Nephron progenitor cell (in vitro differentiated cells): ENCODE data around the gene ERCC1.

Experiments used
- DNase-seq: peaks from one replicate; pipeline ENCODE4 v3.0.0; 2021
- H3K27ac Mint-ChIP-seq: 2 replicates; pipeline ENCODE4 v1.8.0; 2021; ENCODE audit warnings: mild to moderate bottlenecking, moderate library complexity, mixed read lengths
- H3K27me3 Mint-ChIP-seq: 2 replicates; pipeline ENCODE4 v1.8.0; 2021; ENCODE audit warnings: mild to moderate bottlenecking, low read depth, mixed read lengths; ENCODE audit not compliant: poor library complexity
- H3K36me3 Mint-ChIP-seq: 2 replicates; pipeline ENCODE4 v1.8.0; 2021; ENCODE audit warnings: low read depth, mixed read lengths
- H3K4me1 Mint-ChIP-seq: 2 replicates; pipeline ENCODE4 v1.8.0; 2021; ENCODE audit warnings: mixed read lengths
- H3K4me3 Mint-ChIP-seq: 2 replicates; pipeline ENCODE4 v1.8.0; 2021; ENCODE audit warnings: mild to moderate bottlenecking, moderate library complexity, mixed read lengths
- H3K9me3 Mint-ChIP-seq: 2 replicates; pipeline ENCODE4 v1.8.0; 2021; ENCODE audit warnings: mild to moderate bottlenecking, moderate library complexity, mixed read lengths
- TF ChIP-seq, protein P1 (sequence below): fragments of 200-600 bp; sonication (generic); IDR thresholded peaks from 2 replicates; pipeline ENCODE4 v1.5.0; 2021; ENCODE audit warnings: antibody characterized with exemption

The ERCC1 gene

GRCh38 chr19:45406226-45407090 lies 17.3 kb downstream of the ERCC1 start, which contains the start of gene POLR1G:
Gene POLR1G (plus strand): TSS chr19:45406644. CDS start chr19:45406697, 53 bp downstream.
- TF ChIP-seq, protein P1, sequence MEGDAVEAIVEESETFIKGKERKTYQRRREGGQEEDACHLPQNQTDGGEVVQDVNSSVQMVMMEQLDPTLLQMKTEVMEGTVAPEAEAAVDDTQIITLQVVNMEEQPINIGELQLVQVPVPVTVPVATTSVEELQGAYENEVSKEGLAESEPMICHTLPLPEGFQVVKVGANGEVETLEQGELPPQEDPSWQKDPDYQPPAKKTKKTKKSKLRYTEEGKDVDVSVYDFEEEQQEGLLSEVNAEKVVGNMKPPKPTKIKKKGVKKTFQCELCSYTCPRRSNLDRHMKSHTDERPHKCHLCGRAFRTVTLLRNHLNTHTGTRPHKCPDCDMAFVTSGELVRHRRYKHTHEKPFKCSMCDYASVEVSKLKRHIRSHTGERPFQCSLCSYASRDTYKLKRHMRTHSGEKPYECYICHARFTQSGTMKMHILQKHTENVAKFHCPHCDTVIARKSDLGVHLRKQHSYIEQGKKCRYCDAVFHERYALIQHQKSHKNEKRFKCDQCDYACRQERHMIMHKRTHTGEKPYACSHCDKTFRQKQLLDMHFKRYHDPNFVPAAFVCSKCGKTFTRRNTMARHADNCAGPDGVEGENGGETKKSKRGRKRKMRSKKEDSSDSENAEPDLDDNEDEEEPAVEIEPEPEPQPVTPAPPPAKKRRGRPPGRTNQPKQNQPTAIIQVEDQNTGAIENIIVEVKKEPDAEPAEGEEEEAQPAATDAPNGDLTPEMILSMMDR = no peak
- peak within 1 kb of the TSS; percentile 100 for H3K27ac Mint-ChIP-seq
- peaks cover 26% of the 10 kb centered on the region for H3K36me3 Mint-ChIP-seq
- peaks cover 69% of the 10 kb centered on the region for H3K4me1 Mint-ChIP-seq
- H3K4me3 Mint-ChIP-seq = peak within 1 kb of the TSS; percentile 89
- no peaks in the 10 kb centered on the region for H3K9me3 Mint-ChIP-seq
- peaks cover 33% of the 10 kb centered on the region for H3K27me3 Mint-ChIP-seq
- DNase-seq = peak; percentile 72

GRCh38 chr19:45405435-45406225 lies 18.1 kb downstream of the ERCC1 start:
- peaks cover 18% of the 10 kb centered on the region for H3K36me3 Mint-ChIP-seq
- H3K9me3 Mint-ChIP-seq = no peaks in the 10 kb centered on the region
- H3K4me1 Mint-ChIP-seq = peaks cover 68% of the 10 kb centered on the region
- H3K27ac Mint-ChIP-seq = peak overlapping the region; percentile 100
- peaks cover 33% of the 10 kb centered on the region for H3K27me3 Mint-ChIP-seq
- H3K4me3 Mint-ChIP-seq = peak overlapping the region; percentile 89
- DNase-seq = peak; percentile 85
- TF ChIP-seq, protein P1 = no peak

DNA sequence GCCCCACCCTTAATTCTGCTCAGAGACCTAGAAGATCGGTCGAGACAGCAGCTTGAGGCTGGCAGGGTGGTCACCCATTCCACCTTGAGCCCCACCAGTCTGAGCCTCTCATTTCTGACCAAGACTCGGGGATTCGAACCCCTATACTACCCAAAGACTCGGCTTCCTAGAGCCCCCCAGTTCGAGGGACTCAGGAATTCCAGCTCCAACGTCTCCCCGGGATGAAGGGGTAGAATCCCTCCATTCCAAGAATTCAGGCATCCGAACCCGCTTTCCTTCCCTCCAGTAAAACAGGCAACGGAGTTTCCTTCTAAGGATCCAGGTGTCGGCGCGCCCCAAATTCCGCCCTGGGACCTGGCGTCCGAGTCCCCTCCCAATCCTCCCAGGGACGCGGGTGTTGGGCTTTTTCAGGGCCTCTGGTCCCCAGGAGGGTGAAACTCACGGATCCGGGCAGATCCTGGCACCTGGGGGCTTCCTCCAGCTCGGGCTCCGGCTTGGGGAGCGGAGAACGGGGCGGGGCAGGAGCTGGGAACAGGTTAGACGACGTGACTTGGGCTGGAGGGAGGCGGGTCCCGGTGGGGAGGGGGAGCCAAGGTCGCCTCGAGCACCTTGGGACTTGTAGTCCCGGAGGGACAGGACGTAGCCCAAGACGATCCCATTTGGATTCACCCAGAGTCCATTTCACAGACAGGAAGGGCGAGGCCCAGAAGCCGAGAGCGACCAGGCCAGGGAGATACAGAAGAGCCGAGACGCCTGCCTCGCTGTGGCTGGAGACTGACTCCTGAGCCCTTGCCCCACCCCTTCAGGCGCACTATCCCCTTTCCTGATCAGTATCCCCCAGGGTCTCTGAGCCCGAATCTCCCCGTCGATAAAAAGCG lies 18.9 kb downstream of the ERCC1 start, which contains the start of gene PPP1R13L:
PPP1R13L (minus strand) TSS at position 513 of the 878 bp plus-strand sequence. CDS start 6,751 bp downstream, outside the sequence.
- DNase-seq = peak; percentile 73
- peak within 1 kb of the TSS; percentile 89 for H3K4me3 Mint-ChIP-seq
- H3K9me3 Mint-ChIP-seq = no peaks in the 10 kb centered on the region
- peak within 1 kb of the TSS; percentile 100 for H3K27ac Mint-ChIP-seq
- peaks cover 40% of the 10 kb centered on the region for H3K27me3 Mint-ChIP-seq
- TF ChIP-seq, protein P1 = no peak
- H3K36me3 Mint-ChIP-seq = peaks cover 14% of the 10 kb centered on the region
- H3K4me1 Mint-ChIP-seq = peaks cover 64% of the 10 kb centered on the region

DNA sequence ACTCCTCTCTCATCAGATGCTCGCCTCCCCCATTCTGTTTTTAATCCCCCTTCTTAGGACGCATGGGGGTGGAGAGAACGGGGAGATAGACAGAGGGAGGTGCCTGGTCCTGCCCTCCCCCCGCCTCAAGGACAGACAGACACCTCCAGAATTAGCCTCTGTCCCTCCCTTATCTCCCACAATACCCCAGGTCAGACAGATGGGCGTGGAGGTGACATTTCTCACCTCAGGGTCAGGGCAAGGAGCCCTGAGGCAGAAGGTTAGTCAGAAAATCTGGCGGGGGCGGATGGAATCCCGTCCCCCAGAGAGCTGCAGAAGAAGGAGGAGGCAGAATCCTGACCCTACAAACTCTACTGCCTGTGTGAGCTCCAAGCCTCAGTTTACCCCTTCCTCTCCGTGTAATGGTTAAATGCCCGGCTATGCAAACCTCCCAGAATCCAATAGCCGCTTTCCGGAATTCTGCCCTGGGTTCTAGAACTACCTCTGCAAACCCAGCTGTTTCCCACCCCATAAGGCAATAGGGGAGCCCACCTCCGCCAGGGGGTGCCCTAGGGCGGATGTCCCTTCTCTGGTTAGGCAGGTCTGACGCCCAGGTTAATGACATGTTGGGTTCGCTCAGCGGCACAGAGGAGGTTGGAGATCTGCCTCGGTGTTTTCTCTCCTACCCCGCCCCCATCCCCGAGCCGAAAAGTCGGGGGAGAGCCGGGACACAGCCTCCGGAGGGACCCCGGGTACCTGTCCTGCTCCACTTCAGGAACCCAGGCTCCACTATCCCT lies 19.7 kb downstream of the ERCC1 start:
- TF ChIP-seq, protein P1 = peak; percentile 39
- H3K36me3 Mint-ChIP-seq = peaks cover 9% of the 10 kb centered on the region
- H3K9me3 Mint-ChIP-seq = no peaks in the 10 kb centered on the region
- H3K4me3 Mint-ChIP-seq = peak overlapping the region; percentile 89
- no peak overlapping the region for H3K27ac Mint-ChIP-seq
- peaks cover 46% of the 10 kb centered on the region for H3K27me3 Mint-ChIP-seq
- H3K4me1 Mint-ChIP-seq = peaks cover 58% of the 10 kb centered on the region
- DNase-seq = peak; percentile 71

- TF ChIP-seq, protein P1 = no peak
- Mint-ChIP-seq H3K4me1 (peaks cover 57% of the 10 kb centered on the region), H3K27ac (no peak overlapping the region), H3K4me3 (peak overlapping the region; percentile 89), H3K36me3 (peaks cover 2% of the 10 kb centered on the region), H3K27me3 (peaks cover 53% of the 10 kb centered on the region), H3K9me3 (no peaks in the 10 kb centered on the region)
- no peak for DNase-seq
Measured at GRCh38 chr19:45403272-45403671, 20.4 kb downstream of the ERCC1 start.
